HG03175 (cell line): ENCODE results near the gene LIAS.

Experiments
- ATAC-seq: cut with Tn5 transposase; IDR thresholded peaks from one replicate; pipeline ENCODE4 v1.9.1; 2021; ENCODE audit warnings: mild to moderate bottlenecking, moderate library complexity; ENCODE audit not compliant: unreplicated experiment

Gene LIAS

DNA sequence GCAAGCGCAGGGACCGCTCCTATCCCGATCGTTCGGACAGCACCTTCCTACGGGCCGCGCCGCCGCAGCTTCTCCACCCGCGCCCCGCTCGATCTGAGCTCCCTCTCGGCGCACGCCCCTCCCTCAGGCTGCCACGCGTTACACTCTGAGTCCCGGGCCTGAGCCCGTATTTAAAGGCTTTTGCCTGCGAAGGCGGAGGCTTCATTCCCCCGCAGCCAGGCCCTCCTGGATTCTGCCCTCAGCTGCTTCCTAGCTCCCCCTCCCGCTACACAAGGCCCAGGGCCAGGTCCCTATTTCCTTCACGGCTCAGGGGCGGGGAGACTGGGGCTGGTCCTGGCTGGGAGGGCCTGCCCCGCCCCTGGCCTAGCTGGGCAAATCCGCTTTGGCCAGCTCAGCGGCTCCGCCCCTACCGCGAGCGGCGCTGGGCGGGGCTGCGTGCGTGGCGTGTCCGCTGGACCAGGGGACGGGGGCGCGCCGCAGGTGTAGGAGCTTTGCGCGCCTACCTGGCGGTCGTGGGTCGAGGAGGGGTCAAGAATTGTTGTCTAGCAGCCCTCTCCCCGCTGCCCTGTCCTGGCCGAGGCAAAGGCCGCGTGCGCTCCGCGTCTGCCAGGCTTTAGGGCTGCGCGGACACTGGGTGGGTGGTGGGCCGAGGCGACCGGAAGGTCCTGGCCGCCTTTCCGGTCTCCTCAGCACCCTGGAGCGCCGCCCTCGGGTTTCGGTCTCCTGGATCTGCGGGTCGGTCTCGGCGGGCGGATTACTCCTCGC, 68.6 kb downstream of the LIAS start, which contains the start of gene UGDH:
TSS of gene UGDH (minus strand) at position 144 of the 765 bp plus-strand sequence. CDS start 5,927 bp downstream, outside the sequence.
- peak; percentile 96 for ATAC-seq

GRCh38 chr4:39528061-39528465, 69.2 kb downstream of the LIAS start:
- ATAC-seq: no peak
